GM06990 (cell line): ENCODE results near the gene MSL3B.
"Not testable (repeated sequence)": the region's sequence is repeated elsewhere in the genome, so short reads cannot be mapped to it uniquely, and the experiment has no call there.

Experiments used
- DNase-seq: peaks from one replicate; pipeline ENCODE4 v3.0.0-alpha.2; 2011; ENCODE audit not compliant: insufficient read length; ENCODE audit errors: extremely low read depth
- H3K27me3 ChIP-seq: replicated peaks from 2 replicates; pipeline ENCODE4 v1.6.0; 2011; ENCODE audit warnings: low read length; ENCODE audit not compliant: control insufficient read depth, insufficient read depth
- H3K36me3 ChIP-seq: 2 replicates; pipeline ENCODE4 v1.5.1; 2011; ENCODE audit warnings: low read length; ENCODE audit not compliant: control insufficient read depth, insufficient read depth
- H3K4me3 ChIP-seq: replicated peaks from 2 replicates; pipeline ENCODE4 v1.5.1; 2011; ENCODE audit warnings: low read depth, mild to moderate bottlenecking, control low read depth, low read length
- TF ChIP-seq, protein P1 (sequence below): IDR thresholded peaks from 2 replicates; pipeline ENCODE4 v1.5.1; 2011; ENCODE audit warnings: low read length, control low read depth, mild to moderate bottlenecking, inconsistent platforms; ENCODE audit not compliant: insufficient read depth, poor library complexity, severe bottlenecking

MSL3B gene

DNA sequence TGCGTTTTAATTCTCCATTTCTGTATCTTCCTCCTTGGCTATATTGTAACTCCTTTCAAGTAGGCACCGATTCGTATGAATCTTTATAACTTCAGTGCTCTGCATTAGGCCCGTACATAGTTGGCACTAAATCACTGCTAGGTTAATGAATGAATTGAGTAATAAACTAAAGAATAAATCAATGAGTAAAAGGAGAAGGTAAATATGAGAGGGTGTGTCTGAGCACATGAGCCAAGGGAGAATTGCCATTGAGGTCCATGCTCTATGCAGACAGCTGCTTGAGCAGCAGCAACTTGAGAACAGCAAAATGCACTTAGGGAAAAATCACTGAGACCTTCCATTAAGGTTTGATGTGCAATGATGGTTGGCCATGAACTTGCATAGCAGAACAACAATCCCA lies 37.8 kb upstream of the MSL3B start:
- H3K36me3 ChIP-seq, result no peaks in the 10 kb centered on the region
- no peaks in the 10 kb centered on the region for H3K27me3 ChIP-seq
- H3K4me3 ChIP-seq, result no peak overlapping the region
- TF ChIP-seq, protein P1, sequence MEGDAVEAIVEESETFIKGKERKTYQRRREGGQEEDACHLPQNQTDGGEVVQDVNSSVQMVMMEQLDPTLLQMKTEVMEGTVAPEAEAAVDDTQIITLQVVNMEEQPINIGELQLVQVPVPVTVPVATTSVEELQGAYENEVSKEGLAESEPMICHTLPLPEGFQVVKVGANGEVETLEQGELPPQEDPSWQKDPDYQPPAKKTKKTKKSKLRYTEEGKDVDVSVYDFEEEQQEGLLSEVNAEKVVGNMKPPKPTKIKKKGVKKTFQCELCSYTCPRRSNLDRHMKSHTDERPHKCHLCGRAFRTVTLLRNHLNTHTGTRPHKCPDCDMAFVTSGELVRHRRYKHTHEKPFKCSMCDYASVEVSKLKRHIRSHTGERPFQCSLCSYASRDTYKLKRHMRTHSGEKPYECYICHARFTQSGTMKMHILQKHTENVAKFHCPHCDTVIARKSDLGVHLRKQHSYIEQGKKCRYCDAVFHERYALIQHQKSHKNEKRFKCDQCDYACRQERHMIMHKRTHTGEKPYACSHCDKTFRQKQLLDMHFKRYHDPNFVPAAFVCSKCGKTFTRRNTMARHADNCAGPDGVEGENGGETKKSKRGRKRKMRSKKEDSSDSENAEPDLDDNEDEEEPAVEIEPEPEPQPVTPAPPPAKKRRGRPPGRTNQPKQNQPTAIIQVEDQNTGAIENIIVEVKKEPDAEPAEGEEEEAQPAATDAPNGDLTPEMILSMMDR, result no peak
- no peak for DNase-seq

DNA sequence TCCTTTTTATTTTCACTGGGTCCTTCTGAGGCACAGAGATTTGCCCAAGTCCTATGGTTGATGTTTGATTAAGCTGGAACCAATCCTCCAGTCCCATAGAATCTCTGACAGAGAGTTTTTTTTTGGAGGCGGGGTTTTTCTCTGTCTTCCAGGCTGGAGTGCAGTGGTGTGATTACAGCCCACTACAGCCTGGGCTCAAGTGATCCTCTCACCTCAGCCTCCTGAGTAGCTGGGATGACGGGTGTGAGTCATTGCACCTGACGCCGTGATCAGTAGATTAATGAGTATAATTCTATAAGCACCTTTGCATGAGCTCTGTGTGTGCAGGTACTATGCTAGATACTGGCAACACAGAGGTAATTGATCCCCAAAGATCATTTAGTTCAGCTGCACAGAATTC lies 33.7 kb upstream of the MSL3B start:
- H3K27me3 ChIP-seq, result no peaks in the 10 kb centered on the region
- no peak overlapping the region for H3K4me3 ChIP-seq
- H3K36me3 ChIP-seq, result no peaks in the 10 kb centered on the region
- TF ChIP-seq, protein P1, result no peak
- DNase-seq, result no peak

DNA sequence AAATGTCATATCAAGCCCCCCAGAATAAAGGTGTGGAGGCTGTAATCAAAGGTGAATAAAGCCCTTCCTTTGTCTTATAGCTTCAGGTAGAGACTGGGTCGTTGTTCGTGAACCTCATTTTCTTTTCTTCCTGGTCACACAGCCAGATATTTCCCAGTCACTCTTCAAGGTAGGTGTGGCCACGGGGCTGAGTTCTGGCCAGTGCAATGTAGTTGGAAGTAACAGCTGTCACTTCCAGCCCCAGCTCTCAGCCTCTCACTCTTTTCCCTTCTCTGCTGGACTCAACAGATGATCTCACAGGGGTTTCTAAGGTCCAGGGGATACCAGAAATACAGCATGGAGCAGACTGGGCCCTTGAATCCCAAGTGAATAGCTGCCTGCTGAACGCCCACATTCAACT lies 33.2 kb upstream of the MSL3B start:
- no peak for DNase-seq
- Histone ChIP-seq H3K27me3 (no peaks in the 10 kb centered on the region), H3K4me3 (no peak overlapping the region), H3K36me3 (no peaks in the 10 kb centered on the region)
- TF ChIP-seq, protein P1, result no peak

DNA sequence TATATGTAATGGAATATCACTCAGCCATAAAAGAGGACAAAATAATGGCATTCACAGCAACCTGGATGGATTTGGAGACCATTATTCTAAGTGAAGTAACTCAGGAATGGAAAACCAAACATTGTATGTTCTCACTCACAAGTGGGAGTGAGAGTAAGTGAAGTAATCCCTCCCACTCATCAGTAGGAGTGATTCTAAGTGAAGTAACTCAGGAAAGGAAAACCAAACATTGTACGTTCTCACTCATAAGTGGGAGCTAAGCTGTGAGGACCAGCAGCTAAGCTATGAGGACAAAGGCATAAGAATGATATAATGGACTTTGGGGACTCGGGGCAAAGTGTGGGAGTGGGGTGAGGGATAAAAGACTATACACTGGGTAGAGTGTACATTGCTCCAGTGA lies 28.1 kb upstream of the MSL3B start:
- not testable (repeated sequence) for H3K36me3 ChIP-seq, H3K4me3 ChIP-seq, H3K27me3 ChIP-seq, DNase-seq

DNA sequence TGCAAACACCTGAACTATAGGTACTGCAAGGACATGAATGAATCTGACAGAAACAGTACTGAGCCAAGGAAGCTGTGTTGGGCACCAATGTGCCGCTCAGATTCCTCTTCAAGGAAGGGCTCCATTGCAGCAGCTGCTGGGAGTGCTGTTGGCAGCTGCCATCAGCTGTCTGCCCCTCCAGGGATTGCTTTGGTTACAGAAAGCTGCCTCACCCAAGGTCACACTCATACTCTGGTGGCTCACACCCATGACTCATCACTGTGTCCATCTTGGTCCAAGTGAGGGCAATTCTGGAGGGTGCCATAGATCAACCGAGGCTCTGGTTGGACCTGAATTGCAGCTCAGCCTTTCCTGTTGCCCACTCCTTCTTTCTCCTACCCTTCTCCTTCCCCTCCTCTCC lies 24.6 kb upstream of the MSL3B start:
- TF ChIP-seq, protein P1, result no peak
- no peak for DNase-seq

DNA sequence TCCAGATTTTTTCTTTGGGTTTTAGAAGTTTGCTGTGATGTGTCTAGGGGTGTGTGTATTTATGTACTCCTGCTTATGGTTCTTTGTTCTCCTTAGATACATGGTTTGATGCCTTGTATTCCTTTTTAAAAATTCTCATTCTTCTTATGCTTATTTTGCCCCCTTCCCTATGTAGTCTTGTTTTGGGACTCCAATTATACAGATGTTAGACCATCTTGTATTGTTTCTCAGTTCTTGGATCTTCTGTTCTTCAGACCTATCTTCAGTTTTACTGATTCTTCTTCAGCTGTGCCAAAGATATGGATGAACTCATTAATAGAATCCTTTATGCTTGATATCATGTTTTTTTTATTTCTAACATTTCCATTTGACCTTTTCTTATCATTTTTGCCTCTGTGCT lies 14.2 kb upstream of the MSL3B start:
- H3K36me3 ChIP-seq, result no peaks in the 10 kb centered on the region
- DNase-seq, result no peak
- H3K4me3 ChIP-seq, result no peak overlapping the region
- no peaks in the 10 kb centered on the region for H3K27me3 ChIP-seq
- TF ChIP-seq, protein P1, result no peak

More for the DNA sequence above, 24.6 kb upstream of the MSL3B start:
- no peak overlapping the region for H3K4me3 ChIP-seq
- H3K27me3 ChIP-seq, result no peaks in the 10 kb centered on the region; the same call in 1 of the 2 replicates
- no peaks in the 10 kb centered on the region for H3K36me3 ChIP-seq

DNA sequence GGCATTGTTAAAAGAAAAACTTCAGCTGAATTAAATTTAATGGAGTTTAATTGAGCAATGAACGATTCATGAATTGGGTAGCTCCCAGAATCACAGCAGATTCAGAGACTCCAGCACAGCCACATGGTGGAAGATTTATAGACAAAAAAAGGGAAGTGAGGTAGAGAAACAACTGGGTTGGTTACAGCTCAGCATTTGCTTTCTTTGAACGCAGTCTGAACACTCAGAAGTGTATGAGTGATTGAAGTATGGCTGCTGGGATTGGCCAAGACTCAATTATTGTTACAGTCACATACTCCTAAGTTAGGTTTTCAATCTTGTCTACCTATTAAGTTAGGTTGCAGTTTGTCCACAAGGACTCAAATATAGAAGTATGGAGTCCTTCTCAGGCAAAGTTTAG lies 3.9 kb upstream of the MSL3B start:
- not testable (repeated sequence) for H3K27me3 ChIP-seq, H3K36me3 ChIP-seq, H3K4me3 ChIP-seq, DNase-seq
